ELF-1 (cell line): ENCODE data around the gene RETN.

ENCODE experiments used
- DNase-seq: peaks from one replicate; pipeline ENCODE4 v3.0.0-alpha.2; 2016; ENCODE audit warnings: low read depth, low spot score

RETN gene

GRCh38 chr19:7657131-7657751 lies 11.6 kb upstream of the RETN start:
- DNase-seq: no peak

GRCh38 chr19:7658219-7658686 lies 10.6 kb upstream of the RETN start:
- DNase-seq: no peak

GRCh38 chr19:7661744-7662538 lies 6.9 kb upstream of the RETN start:
- no peak for DNase-seq

- no peak for DNase-seq
These were observed 6.2 kb upstream of the RETN start for GRCh38 chr19:7662657-7663056.

- no peak for DNase-seq
These were observed 5.1 kb upstream of the RETN start for GRCh38 chr19:7663706-7664105.

- no peak for DNase-seq
These were observed 3.8 kb upstream of the RETN start for GRCh38 chr19:7665076-7665475.

GRCh38 chr19:7669641-7670040 lies 792 bp downstream of the RETN start:
- no peak for DNase-seq

- no peak for DNase-seq
These were observed 1.4 kb downstream of the RETN start for GRCh38 chr19:7670150-7670783.

GRCh38 chr19:7670790-7671189 lies 1.9 kb downstream of the RETN start:
- DNase-seq: no peak

GRCh38 chr19:7672522-7672921 lies 3.7 kb downstream of the RETN start:
- no peak for DNase-seq

GRCh38 chr19:7674010-7675005 lies 5.5 kb downstream of the RETN start:
- peak; percentile 76 for DNase-seq

GRCh38 chr19:7676376-7676775 lies 7.5 kb downstream of the RETN start:
- DNase-seq: no peak

- no peak for DNase-seq
These were observed 8.0 kb downstream of the RETN start, which contains the start of gene MCEMP1 for GRCh38 chr19:7676854-7677253. MCEMP1 (plus strand) TSS chr19:7677090; CDS start chr19:7677121, 31 bp downstream.

GRCh38 chr19:7677669-7678311 lies 8.9 kb downstream of the RETN start:
- no peak for DNase-seq

GRCh38 chr19:7678971-7679751 lies 10.3 kb downstream of the RETN start:
- no peak for DNase-seq

GRCh38 chr19:7679771-7680605 lies 11.1 kb downstream of the RETN start:
- no peak for DNase-seq

- peak; percentile 85 for DNase-seq
These were observed 11.9 kb downstream of the RETN start, which contains the start of gene TRAPPC5 for GRCh38 chr19:7680606-7681339. TRAPPC5 (plus strand) TSS chr19:7680833; CDS start chr19:7682254, 1,421 bp downstream.
